OCI-LY1 (cell line): ENCODE measurements around the gene CDH4.

ENCODE experiments used
- EZH2 ChIP-seq: fragments of 200-600 bp; sonication (generic), shearing (Covaris generic); IDR thresholded peaks from 2 replicates; pipeline ENCODE4 v1.8.0; 2017; ENCODE audit warnings: borderline replicate concordance, mixed run types, mild to moderate bottlenecking, antibody characterized with exemption, low read length, moderate library complexity, mixed read lengths
- TF ChIP-seq, protein P1 (sequence below): fragments of 200-600 bp; sonication (generic), shearing (Covaris generic); IDR thresholded peaks from 2 replicates; pipeline ENCODE4 v1.5.1; 2017; ENCODE audit warnings: mild to moderate bottlenecking, antibody characterized with exemption, low read length, moderate library complexity, mixed read lengths

DNA sequence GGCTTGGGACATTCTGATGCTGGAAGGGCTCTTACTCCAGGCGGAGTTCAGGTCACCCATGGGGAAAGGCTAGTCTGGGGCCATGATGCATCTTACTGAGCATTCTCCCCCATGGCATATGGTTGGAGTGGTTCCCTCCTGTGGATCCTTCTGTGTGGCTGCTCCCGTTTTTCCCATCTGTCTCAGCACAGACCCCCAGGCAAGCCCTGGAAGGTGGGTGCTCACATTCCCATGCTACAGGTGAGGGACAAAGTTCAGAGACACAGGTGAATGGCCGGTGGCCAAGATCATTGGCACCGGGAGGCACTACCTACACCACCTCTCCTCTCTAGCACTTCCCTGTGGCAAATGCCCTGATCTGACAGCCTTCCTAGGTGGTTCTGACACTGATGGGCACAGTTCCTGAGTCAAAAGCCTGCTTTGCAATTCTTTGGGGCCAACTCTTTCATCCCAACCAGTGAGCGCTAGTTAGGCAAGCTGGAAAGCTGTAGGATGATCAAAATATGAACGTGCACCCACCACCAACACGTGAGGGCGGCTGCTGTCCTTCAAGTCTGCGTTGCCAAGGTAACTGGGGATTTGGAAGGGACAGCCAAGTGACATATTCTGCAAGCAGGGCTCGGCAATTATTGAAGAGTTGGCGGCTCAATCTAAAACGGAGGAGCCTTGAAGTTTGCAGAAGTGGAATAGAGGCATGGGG is 124.6 kb downstream of the CDH4 start:
- TF ChIP-seq, protein P1, sequence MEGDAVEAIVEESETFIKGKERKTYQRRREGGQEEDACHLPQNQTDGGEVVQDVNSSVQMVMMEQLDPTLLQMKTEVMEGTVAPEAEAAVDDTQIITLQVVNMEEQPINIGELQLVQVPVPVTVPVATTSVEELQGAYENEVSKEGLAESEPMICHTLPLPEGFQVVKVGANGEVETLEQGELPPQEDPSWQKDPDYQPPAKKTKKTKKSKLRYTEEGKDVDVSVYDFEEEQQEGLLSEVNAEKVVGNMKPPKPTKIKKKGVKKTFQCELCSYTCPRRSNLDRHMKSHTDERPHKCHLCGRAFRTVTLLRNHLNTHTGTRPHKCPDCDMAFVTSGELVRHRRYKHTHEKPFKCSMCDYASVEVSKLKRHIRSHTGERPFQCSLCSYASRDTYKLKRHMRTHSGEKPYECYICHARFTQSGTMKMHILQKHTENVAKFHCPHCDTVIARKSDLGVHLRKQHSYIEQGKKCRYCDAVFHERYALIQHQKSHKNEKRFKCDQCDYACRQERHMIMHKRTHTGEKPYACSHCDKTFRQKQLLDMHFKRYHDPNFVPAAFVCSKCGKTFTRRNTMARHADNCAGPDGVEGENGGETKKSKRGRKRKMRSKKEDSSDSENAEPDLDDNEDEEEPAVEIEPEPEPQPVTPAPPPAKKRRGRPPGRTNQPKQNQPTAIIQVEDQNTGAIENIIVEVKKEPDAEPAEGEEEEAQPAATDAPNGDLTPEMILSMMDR = no peak
- TF ChIP-seq EZH2 = no peak
